GM13977 (cell line): ENCODE results near the gene SLC38A1.

Experiments used
- DNase-seq: peaks from one replicate; pipeline ENCODE4 v3.0.0; 2012; ENCODE audit warnings: low spot score
- CTCF ChIP-seq: IDR thresholded peaks from 2 replicates; pipeline ENCODE4 v1.5.1; 2012; ENCODE audit warnings: mild to moderate bottlenecking, control low read depth; ENCODE audit not compliant: insufficient read depth; ENCODE audit errors: extremely low read depth, missing control alignments
- in situ Hi-C: fragments of 300-500 bp; cut with MboI; formaldehyde crosslinking; loops from one replicate; pipeline ENCODE4 v1.12.0; 2022; ENCODE audit warnings: low sequenced_read_pairs, low pct_unique_long_range_greater_than_20kb, mixed read lengths, inconsistent platforms; ENCODE audit not compliant: unreplicated experiment

Gene SLC38A1

GRCh38 chr12:46268583-46269428 is at the start of gene SLC38A1:
SLC38A1 (minus strand) TSS chr12:46269043; CDS start chr12:46239800, 29,243 bp downstream.
- peak; percentile 90 for DNase-seq
- peak; percentile 7 for TF ChIP-seq CTCF
- in situ Hi-C loops: loop anchor here (10.0 kb wide), 2 partner anchors 54 to 114 kb away; no protein-coding TSS in a partner anchor

DNA sequence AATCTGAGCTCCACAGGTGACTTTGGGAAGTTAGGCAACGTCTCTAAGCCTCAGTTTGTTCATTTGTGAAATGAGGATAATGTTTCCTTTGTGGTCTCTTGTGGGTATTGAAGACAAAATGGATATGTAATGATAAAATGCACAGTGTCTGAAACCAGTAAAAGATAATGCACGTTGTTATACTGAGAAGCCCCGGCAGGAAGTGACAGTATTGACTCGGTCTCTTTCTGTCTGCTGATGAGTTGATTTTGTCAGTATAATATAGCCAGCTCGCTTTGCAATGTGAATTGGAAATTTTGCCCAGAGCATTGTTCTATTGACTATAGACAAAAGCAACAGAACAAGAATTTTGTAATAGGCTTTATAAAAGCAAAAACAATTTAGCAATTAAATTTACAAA is 49.2 kb upstream of the SLC38A1 start:
- DNase-seq: no peak
- no peak for TF ChIP-seq CTCF
- in situ Hi-C loops: no loop called here

DNA sequence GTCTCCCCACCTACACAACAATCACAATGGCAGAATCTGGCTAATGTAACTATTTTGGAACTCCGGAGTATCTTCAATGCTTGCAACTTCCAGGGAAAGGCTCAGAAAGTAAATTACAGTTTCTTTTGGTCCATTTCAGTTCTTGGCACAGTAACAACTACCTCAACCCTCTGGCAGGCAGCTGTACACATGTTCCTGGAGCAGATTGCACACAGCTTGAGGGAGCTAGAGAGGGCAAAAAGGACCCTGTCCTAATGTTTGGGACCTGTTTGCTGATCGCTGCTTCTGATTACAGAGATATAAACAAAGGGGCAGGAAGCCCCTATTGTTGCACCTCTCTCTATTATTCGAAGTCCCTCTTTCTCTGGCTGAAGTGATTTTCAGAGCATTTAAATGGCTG is 35.2 kb upstream of the SLC38A1 start:
- no peak for DNase-seq
- in situ Hi-C loops: no loop called here
- TF ChIP-seq CTCF: no peak

DNA sequence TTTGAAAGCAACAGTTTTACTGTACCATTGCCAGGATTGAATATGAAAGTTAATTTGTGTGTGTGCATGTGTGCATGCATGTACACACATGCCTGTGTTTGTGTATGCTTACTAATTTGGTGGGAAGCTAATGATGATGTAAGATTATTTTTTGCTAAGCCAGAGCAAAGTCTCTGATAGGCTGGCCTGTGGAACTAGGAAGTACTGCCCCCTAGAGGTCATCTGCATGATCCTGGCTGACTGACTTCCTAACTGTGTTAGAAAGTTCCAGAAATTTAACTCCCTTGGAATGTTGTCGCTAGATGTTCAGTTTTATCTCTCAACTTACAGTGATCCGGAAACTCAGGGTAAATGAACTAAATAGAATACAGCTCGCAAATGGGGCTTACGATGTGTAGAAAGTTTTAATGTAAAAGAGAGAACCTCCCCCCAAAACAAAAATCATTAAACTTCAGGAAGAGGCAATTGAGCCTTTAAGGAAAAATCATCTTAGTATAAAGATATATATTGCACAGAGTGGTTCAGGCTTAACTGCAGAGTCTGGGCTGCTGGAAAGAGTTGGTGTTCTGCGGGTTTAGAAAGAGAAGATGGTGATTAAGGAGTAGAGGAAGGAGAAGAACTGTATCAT is 34.3 kb upstream of the SLC38A1 start:
- in situ Hi-C loops: no loop called here
- DNase-seq: peak; percentile 30
- peak; percentile 64 for TF ChIP-seq CTCF

DNA sequence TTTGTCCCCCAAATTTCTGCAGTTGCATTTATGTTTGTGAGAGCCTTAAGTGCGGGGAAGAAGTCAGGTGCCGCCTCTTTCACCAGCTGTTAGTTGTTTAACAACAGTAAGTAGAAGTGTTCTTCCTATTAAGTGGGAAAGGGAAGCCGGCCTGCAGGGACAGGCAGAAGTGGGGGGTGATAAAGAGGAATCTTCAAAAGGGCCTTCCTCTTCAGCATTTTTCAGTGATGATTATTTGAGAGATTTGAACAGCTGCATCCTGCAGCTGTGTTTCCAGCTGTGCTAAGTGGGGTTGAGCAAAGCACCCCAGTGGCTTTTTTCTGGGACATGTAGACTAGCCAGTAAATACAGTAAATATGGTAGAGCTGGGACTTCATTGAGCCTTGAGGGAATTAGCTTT is 32.1 kb upstream of the SLC38A1 start:
- in situ Hi-C loops: no loop called here
- no peak for TF ChIP-seq CTCF
- DNase-seq: no peak

GRCh38 chr12:46299851-46300250 is 31.0 kb upstream of the SLC38A1 start:
- in situ Hi-C loops: no loop called here
- no peak for DNase-seq
- TF ChIP-seq CTCF: no peak
